GM21786 (cell line): ENCODE measurements around the gene EIF4E3.

Experiments used
- ATAC-seq: cut with Tn5 transposase; IDR thresholded peaks from one replicate; pipeline ENCODE4 v1.9.1; 2021; ENCODE audit not compliant: unreplicated experiment

The EIF4E3 gene

GRCh38 chr3:71690341-71690841, 34.8 kb downstream of the EIF4E3 start:
- no peak for ATAC-seq

DNA sequence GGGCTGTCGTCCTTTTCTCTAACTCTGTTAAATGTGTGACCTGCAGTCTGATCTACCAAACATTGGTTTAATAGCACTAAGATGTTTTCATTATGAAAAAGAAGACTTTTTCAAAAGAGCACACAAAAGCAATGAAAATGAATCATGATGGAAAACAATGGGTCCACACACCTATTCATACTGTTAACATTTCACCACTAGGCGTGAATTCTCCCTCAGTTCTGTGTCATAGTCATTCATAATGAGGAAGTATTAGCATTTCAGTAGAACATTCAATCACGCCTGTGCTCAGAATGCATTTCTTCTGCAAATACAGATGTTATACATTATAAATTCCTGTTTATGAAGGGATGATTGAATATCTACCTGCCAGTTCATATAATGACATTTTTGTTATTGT, 35.9 kb downstream of the EIF4E3 start:
- no peak for ATAC-seq

GRCh38 chr3:71688121-71688520, 37.1 kb downstream of the EIF4E3 start:
- no peak for ATAC-seq

- ATAC-seq: no peak
Observed at GRCh38 chr3:71685686-71686085, 39.5 kb downstream of the EIF4E3 start.

DNA sequence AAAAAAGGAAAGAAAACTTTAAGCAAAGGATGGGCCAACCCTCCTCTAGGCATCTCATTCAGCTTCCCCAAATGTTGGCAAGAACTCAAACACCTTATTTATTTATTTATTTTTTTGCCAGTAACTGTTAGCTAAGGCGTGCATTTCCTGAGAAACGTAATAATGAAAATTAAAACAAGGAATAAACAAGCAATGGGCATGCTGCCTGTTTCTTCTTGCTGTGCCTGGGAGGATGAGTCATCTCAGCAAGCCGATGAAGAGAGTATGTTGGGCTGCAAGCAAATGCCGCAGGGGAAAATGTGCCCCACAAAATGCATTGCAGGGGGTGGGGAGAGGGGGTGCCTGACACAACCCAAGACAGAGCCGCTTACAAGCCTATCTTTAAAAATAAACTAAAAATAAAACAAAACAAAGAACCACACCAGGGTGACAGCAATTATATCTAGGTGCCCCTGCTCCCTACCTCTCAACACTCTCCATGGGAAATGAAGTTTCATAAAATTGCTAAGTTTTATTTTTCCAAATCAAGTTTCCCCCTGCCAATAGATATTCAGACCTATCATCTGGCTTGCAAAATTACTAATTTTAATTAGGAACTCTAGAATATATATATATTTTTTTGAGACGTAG, 40.3 kb downstream of the EIF4E3 start:
- ATAC-seq: no peak

DNA sequence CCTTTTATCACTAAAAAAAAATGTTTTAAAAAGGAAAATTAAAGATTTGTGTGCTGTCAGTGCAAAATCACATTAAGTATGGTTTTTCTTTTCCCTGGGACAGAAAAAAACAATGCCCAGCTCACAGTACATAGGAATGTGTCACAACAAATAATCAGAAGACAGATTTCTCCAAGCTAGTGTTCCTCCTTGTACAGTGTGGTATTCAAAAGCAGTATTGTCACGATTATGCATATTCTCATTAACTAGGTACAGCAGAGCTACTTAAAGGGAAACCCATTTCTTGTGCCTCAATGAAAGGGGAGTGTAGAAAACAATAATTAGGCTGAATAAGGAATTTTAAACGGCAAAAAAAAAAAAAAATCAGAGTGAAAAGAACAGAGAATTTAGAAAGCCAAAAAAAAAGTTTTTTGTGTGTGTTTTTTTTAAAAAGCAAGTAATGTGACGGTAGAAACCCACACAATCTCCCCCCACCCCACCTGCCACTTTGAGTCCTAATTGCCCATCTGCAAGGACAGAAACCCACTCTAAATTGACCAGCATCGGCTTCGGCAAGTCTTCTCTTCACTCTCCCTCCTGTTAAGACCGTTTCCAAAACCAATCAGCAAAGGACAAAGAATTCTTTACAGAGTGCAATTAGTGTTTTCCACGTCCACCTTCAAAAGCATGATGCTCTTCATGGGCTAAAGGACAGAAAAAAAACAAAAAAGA, 41.0 kb downstream of the EIF4E3 start:
- no peak for ATAC-seq

DNA sequence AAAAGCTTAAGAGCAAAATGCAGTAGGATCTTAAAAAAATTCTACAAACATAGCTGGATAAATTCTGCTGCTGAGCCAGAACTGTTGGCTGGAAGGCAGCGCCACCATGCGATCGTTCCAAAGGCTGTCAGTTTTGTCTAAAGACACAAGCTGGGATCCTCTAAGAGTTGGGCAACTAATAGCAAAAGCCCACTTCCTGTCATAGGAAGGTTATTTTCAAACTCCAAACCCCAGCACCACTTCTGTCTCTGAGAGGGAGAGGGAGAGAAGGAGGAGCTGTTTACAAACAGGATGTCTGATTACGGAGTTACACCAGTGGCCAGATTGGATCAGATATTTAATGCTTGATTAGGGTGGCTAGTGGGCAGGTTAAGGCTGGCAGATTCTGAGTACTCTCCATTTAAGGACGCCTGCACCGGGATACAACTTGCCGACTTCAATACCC, 44.0 kb downstream of the EIF4E3 start:
- no peak for ATAC-seq

- ATAC-seq: no peak
Observed at GRCh38 chr3:71680603-71681002, 44.6 kb downstream of the EIF4E3 start.

DNA sequence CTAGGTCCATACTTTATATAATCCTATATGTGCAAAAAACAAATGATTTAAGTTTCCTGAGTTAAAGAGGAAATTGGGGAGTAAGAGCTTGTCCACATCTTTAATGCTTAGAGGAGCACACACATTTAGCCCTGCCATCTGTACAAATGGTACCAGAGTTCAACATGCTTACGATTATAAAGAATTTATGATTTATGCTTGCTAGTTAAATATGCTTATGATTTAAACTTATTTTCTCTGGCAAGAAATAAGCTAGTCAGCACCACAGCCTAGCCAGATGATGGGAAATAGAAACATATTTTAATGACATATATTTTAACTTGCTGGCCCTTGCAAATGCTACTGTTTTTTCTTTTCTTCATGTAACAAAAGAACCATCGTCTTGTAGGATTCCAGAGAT, 48.3 kb downstream of the EIF4E3 start:
- no peak for ATAC-seq

DNA sequence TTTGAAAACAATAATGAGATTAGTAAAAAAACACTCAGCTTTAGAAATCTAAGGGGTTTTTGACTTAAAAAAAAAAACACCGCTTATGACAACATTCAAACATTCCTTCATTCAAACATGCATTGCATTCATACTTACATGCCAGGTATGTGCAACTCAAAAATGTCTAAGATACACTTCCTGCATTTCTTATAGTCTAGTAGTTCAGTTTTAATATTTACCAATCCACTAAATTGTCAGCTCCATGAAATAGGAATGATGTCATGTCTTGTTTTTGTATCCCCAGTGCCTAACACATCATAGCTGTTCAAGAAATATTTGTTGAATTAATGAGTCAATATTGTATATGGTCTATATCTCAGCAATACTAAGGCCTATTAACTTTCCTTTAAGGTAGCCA, 51.7 kb downstream of the EIF4E3 start:
- no peak for ATAC-seq

DNA sequence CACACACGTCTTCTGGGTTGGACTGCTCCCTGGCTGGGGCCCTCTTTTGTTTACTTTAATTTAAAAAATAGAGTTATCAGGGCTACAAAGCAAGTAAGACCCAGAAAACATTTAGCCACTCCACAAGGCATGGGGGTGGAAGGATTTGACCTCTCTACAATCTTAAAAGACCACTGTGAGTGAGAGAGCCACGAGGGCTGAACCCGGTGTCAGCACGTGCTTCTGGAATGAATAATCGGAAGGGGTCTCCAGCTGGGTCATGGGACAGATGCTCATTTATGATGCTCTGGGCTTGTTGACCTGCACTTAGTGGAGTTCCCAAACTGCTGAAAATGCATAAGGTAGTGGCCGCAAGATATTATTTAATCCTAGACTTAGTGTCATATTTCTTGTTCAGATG, 52.4 kb downstream of the EIF4E3 start:
- ATAC-seq: no peak

- ATAC-seq: no peak
Observed at GRCh38 chr3:71672340-71672739, 52.9 kb downstream of the EIF4E3 start.

- no peak for ATAC-seq
Observed at GRCh38 chr3:71671216-71671845, 53.9 kb downstream of the EIF4E3 start.

DNA sequence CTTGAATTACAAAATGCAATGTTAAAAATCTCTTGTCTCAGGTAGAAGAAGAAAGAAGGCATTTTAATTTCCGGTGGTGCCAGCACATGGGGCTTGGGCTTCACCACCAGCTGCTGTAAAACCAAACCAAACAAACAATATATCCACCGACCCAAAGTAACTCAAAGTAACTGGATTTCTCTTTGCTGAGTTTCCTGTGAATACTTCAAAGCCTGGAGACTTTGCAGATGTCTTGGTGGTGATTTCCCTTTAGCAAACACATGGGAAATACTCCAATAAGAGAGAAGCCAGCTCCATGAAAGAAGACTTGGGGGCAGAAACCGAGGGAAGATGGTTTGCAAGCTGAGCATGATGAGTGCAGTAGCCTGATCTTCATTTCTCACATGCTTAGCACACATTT, 62.6 kb downstream of the EIF4E3 start:
- ATAC-seq: no peak

DNA sequence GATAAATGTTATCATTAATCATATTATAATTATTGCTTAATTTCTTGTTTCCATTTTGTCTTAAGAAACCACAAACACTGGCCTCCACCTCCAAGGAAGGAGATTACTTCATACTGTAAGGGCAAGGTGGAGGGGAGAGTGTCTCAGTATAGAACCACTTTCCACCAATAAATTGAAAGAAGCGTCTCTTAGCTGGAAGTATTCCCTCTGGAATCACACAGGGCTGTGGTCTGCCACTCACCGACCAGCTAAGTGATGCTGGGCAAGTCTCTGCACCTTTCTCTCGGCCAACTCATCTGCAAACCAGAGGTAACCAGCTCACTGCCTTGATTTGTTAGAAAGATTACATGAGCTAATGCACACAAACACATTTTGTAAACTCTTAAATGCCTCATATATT, 63.1 kb downstream of the EIF4E3 start:
- ATAC-seq: no peak

DNA sequence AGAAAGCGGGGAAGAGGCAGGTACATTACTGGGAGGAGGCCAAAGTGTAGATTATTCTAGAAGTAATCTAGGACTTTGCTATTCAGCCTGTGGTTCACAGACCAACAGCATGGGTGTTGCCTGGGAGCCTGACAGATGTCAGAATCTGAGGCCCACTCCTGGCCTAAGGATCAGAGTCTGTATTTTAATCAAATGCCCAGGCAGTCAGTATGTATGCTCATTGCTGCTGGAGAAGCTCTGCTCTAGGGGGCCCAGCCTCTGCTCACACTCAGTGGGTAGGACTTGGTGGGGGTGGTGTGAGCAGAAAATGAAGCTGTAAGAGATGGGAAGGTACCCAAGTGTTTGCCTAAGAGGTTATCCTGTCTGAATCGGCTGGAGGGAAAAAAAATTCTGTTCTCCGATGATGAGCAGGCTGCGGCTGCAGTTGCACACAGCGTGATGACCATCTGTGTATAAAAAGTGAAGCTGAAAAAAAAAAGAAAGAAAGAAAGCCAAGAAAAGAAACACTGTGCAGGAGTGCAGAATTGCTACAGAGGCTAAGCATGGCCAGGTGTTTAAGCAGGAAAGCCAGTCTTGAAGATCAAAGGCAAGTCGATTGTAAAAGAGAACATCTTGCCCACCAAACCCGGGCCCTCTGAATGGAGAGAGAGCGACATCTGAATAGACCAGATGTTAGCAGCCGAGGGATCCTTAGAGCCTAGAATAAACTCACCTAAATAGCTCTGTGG, 65.2 kb downstream of the EIF4E3 start:
- no peak for ATAC-seq

- no peak for ATAC-seq
Observed at GRCh38 chr3:71657831-71658530, 67.2 kb downstream of the EIF4E3 start.

DNA sequence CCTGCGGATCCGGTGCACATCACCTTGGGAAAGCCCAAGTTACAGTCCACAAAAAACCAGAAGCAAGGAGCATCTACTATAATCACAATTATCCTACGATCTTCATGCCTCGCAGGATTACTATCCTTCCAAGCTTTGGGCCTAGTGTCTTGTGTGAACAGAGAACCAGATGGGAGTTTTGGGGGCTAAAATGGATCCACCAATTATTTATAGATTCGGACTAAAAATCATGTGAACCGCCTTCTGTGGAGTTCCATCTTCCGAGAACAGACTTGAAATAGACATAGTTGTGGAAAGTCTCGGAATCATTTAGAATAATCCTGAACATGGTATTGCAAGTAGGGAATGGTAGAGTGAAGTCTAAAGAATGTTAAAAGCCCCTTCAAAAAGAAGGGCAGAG, 70.1 kb downstream of the EIF4E3 start:
- no peak for ATAC-seq

DNA sequence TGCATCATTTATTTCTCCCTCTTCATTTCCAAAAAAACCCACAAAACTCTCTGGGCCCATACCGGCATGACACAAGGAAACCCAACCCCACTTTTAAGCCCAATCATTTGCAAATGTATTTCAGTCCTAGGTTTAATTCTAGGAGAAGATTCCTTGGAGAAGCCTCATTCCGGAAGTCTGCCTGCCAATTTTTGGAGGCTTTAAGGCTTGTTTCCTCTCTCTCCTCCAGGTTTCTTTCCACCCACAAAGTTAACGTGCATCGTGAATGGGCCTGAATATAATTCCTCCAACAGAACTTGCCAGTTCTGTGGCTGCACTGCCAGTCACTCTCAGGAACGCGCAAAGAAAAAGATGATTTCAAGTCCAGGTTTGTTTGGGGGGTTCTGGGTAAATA, 71.8 kb downstream of the EIF4E3 start:
- no peak for ATAC-seq

DNA sequence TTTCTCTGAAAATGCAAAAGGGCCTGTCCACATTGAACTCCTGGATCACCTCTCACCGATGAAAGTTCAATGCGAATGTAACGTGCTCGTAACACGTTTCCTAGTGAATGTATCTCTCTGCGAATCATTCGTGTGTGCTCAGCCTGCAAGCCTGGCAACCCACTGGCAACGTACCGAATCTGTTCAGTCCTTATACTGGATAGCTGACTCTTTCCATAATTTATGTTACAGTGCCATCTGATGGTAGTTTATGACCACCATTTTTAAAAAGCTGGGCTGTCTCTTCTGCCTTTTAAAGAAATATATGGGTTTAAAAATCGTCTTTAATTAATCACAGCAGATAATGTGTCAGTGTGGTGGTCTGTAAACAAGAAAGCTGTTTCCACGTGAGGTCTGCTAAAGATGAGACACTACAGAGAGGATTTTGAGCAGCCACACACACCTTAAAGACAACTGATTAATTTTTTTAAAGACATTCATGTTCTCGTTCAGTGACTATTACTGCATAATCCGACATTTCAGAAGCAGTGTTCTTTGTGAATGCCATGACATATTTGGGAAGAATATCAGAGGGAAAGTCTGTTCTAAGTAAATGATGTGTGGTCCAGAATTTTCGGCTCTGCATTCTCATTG, 72.3 kb downstream of the EIF4E3 start:
- no peak for ATAC-seq
